GM15510 (cell line): ENCODE data around the gene PLD5.

Experiments used
- POLR2A ChIP-seq: IDR thresholded peaks from 3 replicates; pipeline ENCODE4 v1.6.1; 2011; ENCODE audit warnings: borderline replicate concordance; ENCODE audit not compliant: insufficient read length; ENCODE audit errors: extremely low read depth

PLD5 gene

GRCh38 chr1:242132121-242132817, 392.2 kb downstream of the PLD5 start:
- no peak for TF ChIP-seq POLR2A

GRCh38 chr1:242128951-242129502, 395.5 kb downstream of the PLD5 start:
- TF ChIP-seq POLR2A, result no peak

GRCh38 chr1:242120432-242120831, 404.1 kb downstream of the PLD5 start:
- no peak for TF ChIP-seq POLR2A

GRCh38 chr1:242100921-242101320, 423.6 kb downstream of the PLD5 start:
- no peak for TF ChIP-seq POLR2A

GRCh38 chr1:242093116-242093515, 431.4 kb downstream of the PLD5 start:
- TF ChIP-seq POLR2A, result no peak

- no peak for TF ChIP-seq POLR2A
Measured at GRCh38 chr1:242089911-242090310, 434.6 kb downstream of the PLD5 start.

GRCh38 chr1:242088875-242089274, 435.6 kb downstream of the PLD5 start:
- no peak for TF ChIP-seq POLR2A

- TF ChIP-seq POLR2A, result no peak
Measured at GRCh38 chr1:242086706-242087105, 437.8 kb downstream of the PLD5 start.

- no peak for TF ChIP-seq POLR2A
Measured at GRCh38 chr1:242086093-242086492, 438.4 kb downstream of the PLD5 start.

- no peak for TF ChIP-seq POLR2A
Measured at GRCh38 chr1:242083742-242084141, 440.8 kb downstream of the PLD5 start.

- no peak for TF ChIP-seq POLR2A
Measured at GRCh38 chr1:242081446-242081845, 443.1 kb downstream of the PLD5 start.

- no peak for TF ChIP-seq POLR2A
Measured at GRCh38 chr1:242065813-242066212, 458.7 kb downstream of the PLD5 start.

GRCh38 chr1:242062271-242062670, 462.2 kb downstream of the PLD5 start:
- TF ChIP-seq POLR2A, result no peak

- TF ChIP-seq POLR2A, result no peak
Measured at GRCh38 chr1:242059976-242060375, 464.5 kb downstream of the PLD5 start.

- TF ChIP-seq POLR2A, result no peak
Measured at GRCh38 chr1:242057745-242058115, 466.8 kb downstream of the PLD5 start.

GRCh38 chr1:242056988-242057744, 467.3 kb downstream of the PLD5 start:
- TF ChIP-seq POLR2A, result no peak
